NCI-H2107 treated with DMSO at 0.1 percent for 48 hours (cell line): ENCODE data around the gene NCAM2.
"Not testable (repeated sequence)": the region's sequence is repeated elsewhere in the genome, so short reads cannot be mapped to it uniquely, and the experiment has no call there.

Source experiments
- DNase-seq: peaks from one replicate; lab custom pipeline; 2025; ENCODE audit not compliant: unreplicated experiment; lab: John Stamatoyannopoulos, UW

The NCAM2 gene

DNA sequence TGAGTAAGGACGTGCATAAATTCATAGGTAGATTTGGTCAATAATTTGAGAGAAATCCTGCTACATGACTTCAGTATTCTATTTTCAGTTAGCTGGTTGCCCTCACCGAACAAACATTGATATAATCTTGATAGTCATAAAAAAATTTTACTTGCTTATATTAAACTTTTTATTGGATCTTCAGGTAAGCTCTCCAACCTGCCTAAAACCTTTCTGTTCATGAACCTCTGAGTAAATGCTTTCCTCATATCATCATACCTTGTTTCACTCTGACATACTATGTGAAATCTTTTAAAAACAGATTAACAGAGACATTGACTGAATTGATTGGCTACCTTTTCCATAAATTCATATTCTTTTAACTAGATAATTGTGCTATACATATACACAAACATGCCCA lies 299.0 kb downstream of the NCAM2 start:
- DNase-seq: no peak

GRCh38 chr21:21301013-21301412 lies 302.8 kb downstream of the NCAM2 start:
- no peak for DNase-seq

GRCh38 chr21:21309510-21309909 lies 311.3 kb downstream of the NCAM2 start:
- no peak for DNase-seq

DNA sequence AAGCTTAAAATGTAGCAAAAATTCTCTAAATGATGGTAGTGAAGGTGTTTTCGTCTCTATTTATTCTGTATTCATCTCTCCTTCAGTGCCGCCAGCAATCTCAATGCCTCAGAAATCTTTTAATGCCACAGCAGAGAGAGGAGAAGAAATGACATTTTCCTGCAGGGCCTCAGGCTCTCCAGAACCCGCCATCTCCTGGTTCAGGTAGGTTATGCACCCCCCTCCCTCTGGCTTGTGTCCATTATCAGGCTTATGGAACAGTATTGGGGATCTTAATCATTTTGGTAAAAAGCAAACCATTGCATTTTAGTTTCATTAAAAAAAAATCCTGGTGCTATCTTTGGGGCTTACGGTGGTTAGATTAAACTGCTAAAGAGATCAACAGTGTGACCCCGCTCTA lies 326.1 kb downstream of the NCAM2 start:
- DNase-seq: no peak

GRCh38 chr21:21332492-21332891 lies 334.3 kb downstream of the NCAM2 start:
- no peak for DNase-seq

DNA sequence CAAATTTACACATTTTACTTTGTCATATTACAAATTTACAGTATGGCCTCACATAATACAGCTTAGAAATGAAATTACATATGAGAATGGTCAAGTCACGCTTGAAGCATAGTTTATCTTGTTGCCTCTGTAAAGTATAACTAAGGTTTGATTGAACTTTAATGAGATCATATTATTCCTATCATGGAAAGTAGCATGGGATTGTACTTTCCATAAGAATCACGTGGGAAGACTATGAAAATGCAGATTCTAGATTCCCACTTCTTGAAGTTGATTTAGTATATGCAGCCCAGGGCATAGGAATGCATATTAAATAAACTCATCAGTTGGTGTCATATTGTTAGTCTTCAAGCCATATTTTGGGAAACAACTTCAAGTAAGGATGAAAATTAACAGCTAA lies 342.8 kb downstream of the NCAM2 start:
- no peak for DNase-seq

DNA sequence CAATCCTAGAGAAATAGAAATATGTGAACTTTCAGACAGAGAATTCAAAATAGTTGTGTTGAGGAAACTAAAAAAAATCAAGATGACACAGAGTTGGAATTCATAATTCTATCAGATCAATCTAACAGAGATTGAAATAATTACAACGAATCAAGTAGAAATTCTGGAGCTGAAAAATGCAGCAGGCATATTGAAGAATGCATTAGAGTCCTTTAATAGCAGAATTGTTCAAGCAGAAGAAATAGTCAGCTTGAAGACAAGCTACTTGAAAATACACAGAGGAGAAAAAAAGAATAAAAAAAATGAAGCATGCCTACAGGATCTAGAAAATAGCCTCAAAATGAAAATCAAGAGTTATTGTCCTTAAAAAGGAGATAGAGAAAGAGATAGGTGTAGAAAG lies 347.1 kb downstream of the NCAM2 start:
- no peak for DNase-seq

- DNase-seq: no peak
Observed at GRCh38 chr21:21345872-21346271, 347.7 kb downstream of the NCAM2 start.

DNA sequence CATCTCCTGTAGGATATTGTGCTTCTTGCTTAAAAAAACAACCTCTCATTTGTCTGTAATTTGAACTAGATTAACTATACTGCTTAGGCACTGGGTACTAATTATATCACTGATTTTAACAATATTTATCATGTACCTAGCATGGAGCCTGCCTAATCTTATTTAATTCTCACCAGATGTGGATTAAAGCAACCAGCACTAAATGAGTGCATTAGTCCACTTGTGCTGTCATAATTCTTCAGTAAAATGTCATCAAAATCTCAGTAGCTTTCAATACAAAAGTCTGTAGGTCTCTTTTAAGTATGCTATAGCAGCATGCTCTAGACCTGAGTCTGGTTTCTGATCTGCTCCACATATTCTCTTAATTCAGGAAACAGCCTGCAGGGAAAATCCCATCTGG lies 368.1 kb downstream of the NCAM2 start:
- no peak for DNase-seq

DNA sequence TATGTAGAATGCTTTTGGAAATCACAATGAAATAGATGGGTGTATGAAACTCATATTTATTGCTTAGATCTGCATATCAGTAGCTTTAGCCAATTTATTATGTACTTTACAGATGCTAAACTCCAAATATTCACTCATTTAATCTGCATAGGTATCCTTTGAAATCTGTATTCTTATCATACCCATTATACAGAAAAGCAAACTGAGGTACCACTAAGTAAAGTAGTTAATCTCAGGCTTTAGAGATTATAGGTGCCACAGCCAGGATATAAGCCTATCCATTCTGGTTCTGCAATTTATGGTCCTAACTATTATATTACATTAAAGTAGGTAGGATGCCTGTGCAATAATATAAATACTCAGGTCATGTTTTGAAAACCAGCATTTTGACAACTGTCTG lies 369.4 kb downstream of the NCAM2 start:
- no peak for DNase-seq

GRCh38 chr21:21373969-21374368 lies 375.8 kb downstream of the NCAM2 start:
- DNase-seq: no peak

GRCh38 chr21:21383126-21383525 lies 384.9 kb downstream of the NCAM2 start:
- no peak for DNase-seq

DNA sequence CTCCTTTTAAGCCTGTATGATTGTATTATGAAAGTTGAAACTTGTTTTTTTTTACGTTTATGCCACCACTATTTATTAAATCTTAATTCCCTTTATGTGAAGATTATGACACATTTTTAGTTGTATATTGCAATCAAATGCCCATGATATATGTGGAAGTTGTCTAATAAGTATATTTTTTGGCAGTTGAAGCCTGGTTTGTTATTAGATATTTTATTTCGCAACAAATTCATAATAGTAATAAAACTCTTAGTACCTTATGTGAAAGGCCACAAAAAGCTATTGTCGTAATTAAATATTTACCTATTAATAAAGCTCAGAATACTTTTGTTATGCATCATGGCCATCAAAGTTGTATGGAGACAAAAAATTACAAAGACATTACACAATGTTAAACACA lies 386.8 kb downstream of the NCAM2 start:
- no peak for DNase-seq

DNA sequence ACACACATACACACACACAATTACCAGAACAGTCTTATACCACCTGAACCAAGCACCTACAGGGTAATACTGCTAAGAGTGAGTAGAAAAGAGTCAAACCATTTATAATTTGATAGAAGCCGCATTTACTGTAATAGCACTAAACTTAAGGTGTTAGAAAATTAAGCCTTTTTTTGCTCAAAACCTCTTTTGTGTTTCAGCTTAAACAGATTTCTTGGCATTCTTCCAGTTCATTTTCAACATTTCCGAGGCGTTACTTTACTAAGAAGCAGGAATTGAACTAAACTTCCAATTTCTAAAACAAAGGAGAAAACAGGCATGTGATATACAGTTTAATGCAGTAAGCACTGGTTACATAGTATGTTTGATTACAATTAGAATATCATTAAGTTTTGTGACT lies 387.2 kb downstream of the NCAM2 start:
- DNase-seq: no peak

- no peak for DNase-seq
Observed at GRCh38 chr21:21387916-21388315, 389.7 kb downstream of the NCAM2 start.

- DNase-seq: no peak
Observed at GRCh38 chr21:21394064-21394463, 395.9 kb downstream of the NCAM2 start.

- DNase-seq: no peak
Observed at GRCh38 chr21:21396424-21396823, 398.2 kb downstream of the NCAM2 start.

- no peak for DNase-seq
Observed at GRCh38 chr21:21397464-21397863, 399.3 kb downstream of the NCAM2 start.

DNA sequence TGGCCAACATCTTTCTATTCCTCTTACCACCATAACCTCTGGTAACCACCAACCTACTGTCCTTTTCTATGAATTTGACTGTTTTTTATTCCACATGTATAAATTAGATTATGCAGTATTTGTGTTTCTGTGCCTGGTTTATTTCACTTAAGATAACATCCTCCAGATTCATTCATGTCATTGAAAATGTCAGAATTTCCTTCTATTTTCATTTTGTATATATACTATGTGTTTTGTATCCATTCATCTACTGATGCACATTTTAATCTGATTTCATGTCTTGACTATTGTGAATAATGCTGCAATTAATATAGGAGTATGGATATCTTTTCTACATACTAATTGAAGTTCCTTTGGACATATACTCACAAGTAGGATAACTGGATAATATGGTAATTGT lies 403.2 kb downstream of the NCAM2 start:
- DNase-seq: no peak

DNA sequence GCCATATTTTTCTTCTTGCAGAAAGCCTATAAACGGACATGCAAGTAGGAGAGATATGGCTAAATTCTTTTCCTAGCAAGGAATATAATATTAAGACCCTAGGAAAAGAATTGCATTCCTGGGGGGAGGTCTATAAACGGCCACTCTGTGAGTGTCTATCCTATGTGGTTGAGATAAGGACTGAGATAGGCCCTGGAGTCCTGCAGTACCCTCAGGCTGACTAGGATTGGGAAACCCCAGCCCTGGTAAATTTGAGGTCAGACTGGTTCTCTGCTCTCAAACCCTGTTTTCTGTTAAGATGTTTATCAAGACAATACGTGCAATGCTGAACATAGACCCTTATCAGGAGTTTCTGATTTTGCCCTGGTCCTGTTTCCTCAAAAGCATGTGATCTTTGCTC lies 404.0 kb downstream of the NCAM2 start:
- DNase-seq: not testable (repeated sequence)

DNA sequence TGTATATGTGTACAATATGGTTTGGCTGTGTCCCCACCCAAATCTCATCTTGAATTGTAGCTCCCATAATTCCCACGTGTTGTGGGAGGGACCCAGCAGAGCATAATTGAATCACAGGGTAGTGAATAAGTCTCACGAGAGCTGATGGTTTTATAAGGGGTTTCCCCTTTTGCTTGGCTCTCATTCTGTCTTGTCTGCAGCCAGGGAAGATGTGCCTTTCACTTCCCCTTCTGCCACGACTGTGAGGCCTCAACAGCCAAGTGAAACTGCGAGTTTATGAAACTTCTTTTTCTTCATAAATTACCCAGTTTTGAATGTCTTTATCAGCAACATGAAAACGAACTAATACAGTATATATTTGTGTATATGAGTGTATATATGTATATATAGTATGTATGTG lies 406.1 kb downstream of the NCAM2 start:
- not testable (repeated sequence) for DNase-seq

DNA sequence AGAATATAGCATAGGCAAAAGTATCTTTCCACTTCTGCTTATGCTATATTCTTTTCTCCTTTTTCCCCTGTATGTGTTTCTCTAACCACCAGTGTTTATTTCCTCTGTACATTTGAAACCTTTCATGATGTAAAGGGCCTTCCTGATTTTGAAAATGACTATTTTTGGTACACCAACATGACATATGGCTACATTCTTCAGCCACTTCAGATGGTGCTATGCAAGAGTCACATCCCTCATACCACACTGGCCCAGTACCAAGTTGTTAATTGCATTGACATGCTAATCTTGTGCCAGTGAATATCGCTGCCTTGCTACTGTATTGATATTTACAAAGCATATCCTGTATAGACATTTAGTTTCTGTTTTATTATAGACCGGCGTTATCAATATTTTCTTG lies 408.7 kb downstream of the NCAM2 start:
- DNase-seq: no peak

DNA sequence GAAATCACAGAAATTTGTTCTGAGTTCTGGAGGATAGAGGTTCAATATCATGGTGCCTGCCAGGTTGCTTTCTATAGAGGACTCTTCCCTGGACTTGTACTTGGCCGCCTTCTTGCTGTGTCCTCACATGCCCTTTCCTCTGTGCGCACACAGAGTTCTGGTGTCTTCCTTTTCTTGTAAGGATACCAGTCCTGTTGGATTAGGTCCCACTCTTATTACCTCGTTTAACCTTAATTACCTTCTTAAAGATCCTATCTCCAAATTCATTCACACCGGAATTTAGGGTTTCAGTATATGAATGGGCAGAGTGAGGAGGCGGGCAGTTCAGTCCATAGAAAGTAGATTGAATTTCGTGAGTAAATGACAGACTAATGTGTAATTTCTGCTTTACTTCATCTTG lies 413.9 kb downstream of the NCAM2 start:
- no peak for DNase-seq

GRCh38 chr21:21415741-21416140 lies 417.5 kb downstream of the NCAM2 start:
- no peak for DNase-seq
